GM19468 (cell line): ENCODE results near the gene ZSWIM3.
"Not testable (repeated sequence)": the region's sequence is repeated elsewhere in the genome, so short reads cannot be mapped to it uniquely, and the experiment has no call there.

Experiments
- ATAC-seq: cut with Tn5 transposase; IDR thresholded peaks from one replicate; pipeline ENCODE4 v1.9.1; 2021; ENCODE audit warnings: mild to moderate bottlenecking, moderate library complexity, moderate number of reproducible peaks; ENCODE audit not compliant: unreplicated experiment; ENCODE audit errors: extremely low read depth

ZSWIM3 gene

GRCh38 chr20:45829673-45830106, 27.7 kb upstream of the ZSWIM3 start:
- ATAC-seq, result not testable (repeated sequence)

GRCh38 chr20:45832619-45833018, 24.8 kb upstream of the ZSWIM3 start:
- ATAC-seq, result no peak

- ATAC-seq, result no peak
These were observed 24.2 kb upstream of the ZSWIM3 start, which contains the start of gene SNX21 for GRCh38 chr20:45833030-45833882. Gene SNX21, plus strand, starts transcription at chr20:45833799. Its CDS starts 121 bp downstream, at chr20:45833920.

GRCh38 chr20:45833883-45834796, 23.3 kb upstream of the ZSWIM3 start:
- ATAC-seq, result no peak

GRCh38 chr20:45834797-45835161, 22.6 kb upstream of the ZSWIM3 start:
- no peak for ATAC-seq

GRCh38 chr20:45835329-45835765, 22.1 kb upstream of the ZSWIM3 start:
- no peak for ATAC-seq

- ATAC-seq, result no peak
These were observed 21.6 kb upstream of the ZSWIM3 start for GRCh38 chr20:45835825-45836224.

GRCh38 chr20:45836841-45837240, 20.6 kb upstream of the ZSWIM3 start:
- ATAC-seq, result no peak

- no peak for ATAC-seq
These were observed 16.7 kb upstream of the ZSWIM3 start for GRCh38 chr20:45840700-45841198.

GRCh38 chr20:45841407-45842129, 15.8 kb upstream of the ZSWIM3 start:
- ATAC-seq, result no peak

GRCh38 chr20:45842169-45842812, 15.1 kb upstream of the ZSWIM3 start:
- no peak for ATAC-seq

- no peak for ATAC-seq
These were observed 13.9 kb upstream of the ZSWIM3 start for GRCh38 chr20:45843506-45843905.

GRCh38 chr20:45845452-45845851, 12.0 kb upstream of the ZSWIM3 start:
- ATAC-seq, result no peak

GRCh38 chr20:45848421-45848820, 9.0 kb upstream of the ZSWIM3 start:
- ATAC-seq, result no peak

- ATAC-seq, result no peak
These were observed 8.3 kb upstream of the ZSWIM3 start for GRCh38 chr20:45848969-45849582.

GRCh38 chr20:45850238-45850637, 7.2 kb upstream of the ZSWIM3 start:
- ATAC-seq, result no peak

- no peak for ATAC-seq
These were observed 6.5 kb upstream of the ZSWIM3 start for GRCh38 chr20:45850926-45851325.

GRCh38 chr20:45851501-45851900, 5.9 kb upstream of the ZSWIM3 start:
- no peak for ATAC-seq

- no peak for ATAC-seq
These were observed 5.1 kb upstream of the ZSWIM3 start for GRCh38 chr20:45852326-45852725.
